CD4-positive, alpha-beta T cell treated with Interleukin-21 for 1 hour (primary cell): Measurements from ENCODE around the gene HTD2.

Experiments
- DNase-seq: peaks from one replicate; pipeline ENCODE4 v3.0.0-alpha.2; 2020

HTD2 gene

DNA sequence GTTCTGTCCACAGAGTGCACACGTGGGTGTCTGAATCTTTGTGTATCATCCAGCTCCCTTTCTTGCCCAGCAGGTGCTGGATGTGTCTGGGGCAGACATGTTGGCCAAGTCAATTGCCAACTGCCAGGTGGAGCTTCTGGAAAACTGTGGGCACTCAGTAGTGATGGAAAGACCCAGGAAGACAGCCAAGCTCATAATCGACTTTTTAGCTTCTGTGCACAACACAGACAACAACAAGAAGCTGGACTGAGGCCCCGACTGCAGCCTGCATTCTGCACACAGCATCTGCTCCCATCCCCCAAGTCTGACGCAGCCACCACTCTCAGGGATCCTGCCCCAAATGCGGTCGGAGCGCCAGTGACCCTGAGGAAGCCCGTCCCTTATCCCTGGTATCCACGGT, 12.8 kb upstream of the HTD2 start:
- DNase-seq: no peak

DNA sequence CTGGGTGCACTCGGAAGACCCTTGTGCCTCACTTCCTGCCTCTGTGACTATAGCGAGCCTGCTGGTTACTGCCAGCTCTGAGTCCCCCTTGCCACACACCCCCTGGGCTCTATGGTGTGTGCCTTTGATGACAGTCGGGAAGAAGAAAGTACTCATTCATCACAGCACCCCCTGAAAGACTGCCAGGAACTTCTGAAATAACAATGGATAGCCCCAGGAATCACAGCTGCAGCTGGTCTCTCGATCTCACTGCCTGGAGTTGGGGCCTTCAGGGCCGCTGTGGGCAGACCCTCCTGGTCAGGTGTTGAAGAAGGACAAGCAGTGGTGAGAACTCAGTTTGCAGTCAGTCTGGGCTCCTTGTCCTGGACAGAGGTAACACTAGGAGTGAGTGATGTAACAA, 10.1 kb upstream of the HTD2 start:
- no peak for DNase-seq

DNA sequence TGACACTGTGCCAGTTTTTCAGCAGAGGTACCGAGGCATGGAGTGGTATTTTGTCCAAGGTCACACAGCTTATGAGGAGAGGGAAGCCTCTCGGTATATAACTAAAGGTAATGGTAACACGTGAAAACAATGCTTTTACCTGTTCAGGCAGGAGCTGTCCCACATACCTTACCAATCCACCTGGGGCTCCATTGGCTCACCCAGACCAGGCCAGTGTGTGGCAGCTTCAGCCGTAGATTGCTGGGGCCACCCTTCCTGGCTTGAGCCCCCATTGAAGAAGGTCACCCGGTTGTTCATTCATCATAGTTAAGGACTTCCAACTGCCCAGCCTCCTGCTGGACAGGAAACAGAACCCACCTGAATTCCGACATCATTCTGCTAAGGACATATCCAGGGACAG, 9.5 kb upstream of the HTD2 start:
- DNase-seq: no peak

DNA sequence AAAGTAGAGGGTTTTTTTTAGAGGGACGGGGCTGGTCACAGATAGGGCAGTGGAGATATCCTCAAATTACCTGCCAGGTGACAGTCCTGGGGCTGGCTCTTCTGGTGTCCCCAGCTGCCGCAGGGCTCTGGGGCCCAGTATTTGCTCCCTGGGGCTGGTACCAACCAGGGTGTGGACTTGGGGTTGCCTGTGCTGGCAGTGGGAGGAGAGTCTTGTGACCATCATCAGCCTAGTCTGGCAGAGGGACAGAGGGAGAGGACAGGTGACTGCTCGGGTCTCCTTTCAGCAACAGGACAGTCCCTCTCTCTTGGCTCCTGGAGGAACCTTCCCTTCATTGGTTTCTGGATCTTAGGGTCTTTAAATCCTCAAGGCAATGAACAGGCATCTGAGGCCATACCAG, 8.1 kb upstream of the HTD2 start:
- no peak for DNase-seq

DNA sequence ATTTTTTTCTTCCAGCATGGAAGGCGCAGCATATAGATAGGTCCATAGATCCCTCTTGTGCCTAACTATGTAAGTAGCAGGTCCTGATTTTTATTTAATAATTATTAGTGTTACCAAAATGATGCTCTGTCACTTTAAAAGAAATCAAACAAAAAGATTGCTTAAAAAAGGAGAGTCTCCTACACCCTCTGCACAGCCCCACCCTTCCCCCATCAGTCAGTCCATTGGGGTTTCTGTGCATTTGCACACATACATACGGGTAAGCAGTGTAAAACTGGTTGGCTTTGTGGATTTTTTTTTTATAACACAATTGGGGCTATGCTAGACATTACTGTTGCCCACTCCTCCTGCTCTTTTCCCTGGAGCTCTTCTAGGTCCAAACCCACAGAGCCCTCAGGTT, 7.2 kb upstream of the HTD2 start:
- no peak for DNase-seq

DNA sequence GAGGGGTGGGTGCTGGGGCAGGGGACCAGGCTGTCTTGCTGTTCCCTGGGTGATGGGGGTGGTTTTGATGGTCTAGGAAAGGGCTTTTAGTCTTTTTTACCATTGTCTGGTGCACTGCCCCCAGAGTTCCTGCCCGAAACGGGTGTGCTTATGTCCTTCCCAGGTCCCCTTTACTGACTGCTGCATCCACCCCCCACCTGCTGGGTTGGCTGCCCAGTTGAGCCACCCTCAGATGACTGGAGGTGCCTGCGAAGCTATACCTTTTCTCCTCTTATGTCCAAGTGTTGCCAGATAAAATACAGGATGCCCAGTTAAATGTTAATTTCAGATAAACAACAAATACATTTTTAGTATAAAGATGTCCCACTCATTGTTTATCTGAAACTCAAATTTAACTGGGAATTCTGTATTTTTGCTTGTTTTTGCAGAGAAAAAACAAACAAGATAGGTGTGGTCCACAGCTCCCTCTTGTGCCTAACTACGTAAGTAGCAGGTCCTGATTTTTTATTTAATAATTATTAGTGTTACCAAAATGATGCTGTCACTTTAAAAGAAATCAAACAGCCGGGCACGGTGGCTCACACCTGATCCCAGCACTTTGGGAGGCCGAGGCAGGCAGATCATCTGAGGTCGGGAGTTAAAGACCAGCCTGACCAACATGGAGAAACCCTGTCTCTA, 6.3 kb upstream of the HTD2 start:
- peak; percentile 9 for DNase-seq

DNA sequence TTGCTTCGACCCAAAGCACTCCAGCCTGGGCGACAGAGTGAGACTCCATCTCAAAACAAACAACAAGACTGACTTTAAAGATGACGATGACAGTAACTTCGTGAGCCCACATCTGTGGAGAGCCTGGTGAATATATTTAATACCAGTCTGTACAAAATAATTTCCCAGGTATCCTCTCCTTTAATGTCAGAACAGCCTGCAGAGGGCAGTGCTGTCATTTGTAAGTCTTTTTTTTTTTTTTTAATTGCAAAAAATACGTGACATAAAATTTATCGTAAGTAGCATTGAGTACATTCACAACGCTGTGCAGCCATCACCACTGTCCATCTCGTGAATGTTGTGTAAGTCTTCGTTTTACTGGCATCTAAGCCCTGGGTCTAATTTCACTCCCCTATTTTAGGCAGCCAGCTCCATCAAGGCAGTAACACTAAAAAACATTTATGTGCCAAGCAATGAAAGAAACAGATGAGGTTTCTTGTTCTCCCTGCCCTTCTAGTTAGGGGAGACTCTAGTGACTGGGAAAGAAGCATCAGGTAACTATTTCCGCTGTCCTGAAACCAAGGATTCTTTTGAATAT, 1.4 kb downstream of the HTD2 start:
- DNase-seq: peak; percentile 78

DNA sequence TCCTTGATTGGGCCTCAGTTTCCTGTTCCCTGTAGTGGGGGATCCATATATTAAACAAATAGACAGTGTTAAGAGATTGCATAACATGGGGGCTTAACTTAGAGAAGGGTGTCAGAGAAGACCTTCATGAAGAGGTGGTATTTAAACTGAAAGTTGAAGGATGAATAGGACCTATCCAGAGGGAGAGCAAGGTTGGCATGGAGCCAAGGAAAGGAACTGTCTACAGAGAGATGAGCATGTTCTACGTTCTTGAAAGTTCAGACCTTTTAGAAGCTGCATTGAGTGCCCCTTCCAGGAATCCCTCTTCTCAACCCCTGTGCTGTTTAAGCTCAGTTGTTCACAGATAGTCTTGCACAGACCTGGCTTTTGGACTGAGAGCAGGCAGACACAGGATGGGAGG, 2.4 kb downstream of the HTD2 start:
- no peak for DNase-seq

DNA sequence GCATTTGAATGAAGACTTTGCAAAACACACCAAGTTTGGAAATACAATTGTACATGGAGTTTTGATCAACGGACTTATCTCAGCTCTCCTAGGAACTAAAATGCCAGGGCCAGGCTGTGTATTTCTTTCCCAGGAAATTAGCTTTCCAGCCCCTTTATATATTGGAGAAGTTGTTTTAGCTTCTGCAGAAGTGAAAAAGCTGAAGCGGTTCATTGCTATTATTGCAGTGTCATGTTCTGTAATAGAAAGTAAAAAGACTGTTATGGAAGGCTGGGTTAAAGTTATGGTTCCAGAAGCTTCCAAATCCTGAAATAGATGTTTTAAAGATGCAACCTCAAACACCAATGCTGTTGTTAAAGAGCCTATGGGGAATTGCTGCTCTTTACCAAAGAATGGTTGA, 11.5 kb downstream of the HTD2 start:
- DNase-seq: no peak

DNA sequence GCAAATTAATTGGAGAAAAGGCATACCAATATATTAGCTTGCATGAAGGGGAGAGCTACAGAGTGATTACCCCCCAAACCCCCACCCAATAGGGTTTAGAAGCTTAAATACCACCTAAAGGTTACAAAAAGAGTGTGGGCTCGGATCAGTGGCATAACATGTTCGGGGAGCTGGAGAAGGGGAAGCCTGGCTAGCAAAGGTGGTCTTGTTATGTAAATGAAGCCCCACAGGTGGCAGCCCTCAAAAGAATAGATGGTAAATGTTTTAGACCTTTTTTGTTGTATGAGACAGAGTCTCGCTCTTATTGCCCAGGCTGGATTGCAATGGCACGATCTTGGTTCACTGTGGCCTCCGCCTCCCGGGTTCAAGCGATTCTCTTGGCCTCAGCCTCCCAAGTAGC, 15.5 kb downstream of the HTD2 start:
- no peak for DNase-seq

DNA sequence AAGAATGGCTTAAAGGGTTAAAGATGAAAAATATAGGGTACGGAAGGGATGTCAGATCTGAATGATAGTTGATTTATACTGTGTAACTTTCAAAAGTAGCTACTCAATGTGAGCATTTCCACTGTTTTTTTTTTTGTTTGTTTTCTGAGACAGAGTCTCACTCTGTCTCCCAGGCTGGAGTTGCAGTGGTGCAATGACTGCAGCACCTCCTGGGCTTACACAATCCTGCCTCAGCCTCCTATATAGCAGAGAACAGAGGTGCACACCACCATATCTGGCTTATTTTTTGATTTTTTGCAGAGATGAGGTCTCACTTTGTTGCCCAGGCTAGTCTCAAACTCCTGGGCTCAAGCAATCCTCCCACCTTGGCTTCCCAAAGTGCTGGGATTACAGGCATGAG, 16.5 kb downstream of the HTD2 start:
- DNase-seq: no peak

DNA sequence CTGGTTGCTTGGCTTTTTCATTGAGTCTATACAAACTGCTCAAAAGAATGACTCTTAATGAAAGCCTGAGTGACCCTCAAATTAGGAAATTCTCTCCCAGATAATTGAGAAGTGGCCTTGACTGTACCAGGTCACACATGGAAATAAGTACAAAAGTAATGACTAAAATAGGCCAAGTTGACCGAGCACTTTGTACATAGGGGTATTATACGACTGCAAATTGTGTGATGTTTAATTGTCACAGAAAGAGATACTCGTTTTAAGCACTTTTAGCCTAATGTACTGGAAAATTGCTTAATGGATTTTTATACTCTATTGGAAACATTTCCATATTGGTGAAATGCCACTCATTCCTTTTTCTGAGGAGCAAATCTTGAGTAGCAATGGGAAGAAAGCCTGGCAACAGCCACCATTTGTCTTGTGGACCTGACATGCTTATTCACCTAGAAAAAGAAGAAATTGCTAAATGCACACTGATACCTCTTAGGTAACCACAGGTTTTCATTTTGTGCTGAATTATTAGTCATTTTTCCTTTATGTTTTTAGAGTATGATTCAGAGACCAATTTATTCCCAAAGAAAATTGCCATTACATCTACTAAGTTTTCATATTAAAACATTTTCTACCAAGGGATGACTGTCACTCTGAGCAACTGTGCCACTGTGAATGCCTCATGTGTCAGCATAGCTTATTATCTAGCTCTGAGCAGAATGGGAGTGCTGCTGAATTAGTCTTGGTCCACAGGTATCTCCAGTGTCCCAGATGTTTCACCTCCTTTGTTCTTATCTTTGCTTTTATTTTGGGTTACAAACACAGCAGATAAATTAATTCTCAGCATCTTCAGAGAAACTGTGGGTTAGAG, 17.4 kb downstream of the HTD2 start:
- DNase-seq: no peak

DNA sequence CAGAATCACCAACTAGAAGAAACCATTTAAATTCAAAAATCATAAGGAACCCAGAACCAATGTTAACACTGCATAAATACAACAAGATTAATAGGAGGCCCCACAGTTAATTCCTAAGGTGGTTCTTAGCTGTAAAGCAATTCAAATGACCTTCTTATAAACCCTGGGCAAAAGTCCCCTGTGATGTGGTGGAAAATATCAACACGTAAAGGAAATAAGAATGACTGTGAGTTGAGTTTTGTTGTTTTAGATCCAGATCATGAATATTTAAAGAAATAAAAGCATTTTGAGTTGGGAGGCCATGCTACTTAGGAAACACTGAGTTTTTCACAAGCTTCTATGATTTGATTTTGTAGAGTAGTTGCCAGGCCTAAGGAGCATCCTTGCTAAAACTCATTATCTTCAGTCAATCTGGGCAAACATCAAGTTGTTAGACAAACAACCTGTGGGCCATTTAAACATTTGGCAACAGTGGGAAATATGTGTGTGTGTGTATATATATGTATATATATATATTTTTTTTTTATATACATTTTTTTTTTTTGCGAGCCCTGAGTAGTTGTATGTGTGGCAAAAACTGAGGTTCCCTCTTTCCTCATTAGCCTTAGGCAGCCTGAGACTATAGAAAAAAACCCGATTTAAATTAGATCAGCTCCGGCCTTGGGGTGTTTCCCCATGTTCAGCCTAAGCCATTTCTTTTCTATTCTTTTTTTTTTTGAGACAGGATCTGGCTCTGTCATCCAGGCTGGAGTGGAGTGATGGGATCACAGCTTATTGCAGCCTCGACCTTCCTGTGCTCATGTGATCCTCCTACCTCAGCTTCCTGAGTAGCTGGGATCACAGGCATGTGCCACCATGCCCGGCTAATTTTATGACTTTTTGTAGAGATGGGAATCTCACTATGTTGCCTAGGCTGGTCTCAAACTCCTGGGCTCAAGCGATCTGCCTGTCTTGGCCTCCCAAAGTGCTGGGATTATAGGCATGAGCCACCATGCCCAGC, 18.4 kb downstream of the HTD2 start:
- DNase-seq: peak; percentile 23

DNA sequence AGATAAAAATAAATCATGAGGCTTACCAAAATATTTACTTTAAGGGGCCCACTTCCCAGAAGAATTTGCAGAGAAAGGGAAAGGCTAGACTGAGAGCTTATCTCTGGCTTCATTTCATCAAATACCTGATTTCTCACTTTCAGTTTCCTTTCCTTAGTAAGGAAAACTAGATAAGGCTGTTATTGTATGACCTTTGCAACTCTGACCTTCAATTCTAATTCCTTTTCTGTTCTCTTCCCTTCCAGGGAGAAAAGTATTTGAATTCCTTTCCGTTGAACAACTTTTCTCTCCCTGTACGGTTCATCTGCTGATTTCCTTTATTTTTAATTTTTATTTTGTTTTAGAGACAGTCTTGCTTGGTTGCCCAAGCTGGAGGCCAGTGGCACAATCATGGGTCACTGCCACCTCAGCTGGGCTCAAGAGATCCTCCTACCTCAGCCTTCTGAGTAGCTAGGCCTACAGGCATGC, 19.2 kb downstream of the HTD2 start:
- no peak for DNase-seq

DNA sequence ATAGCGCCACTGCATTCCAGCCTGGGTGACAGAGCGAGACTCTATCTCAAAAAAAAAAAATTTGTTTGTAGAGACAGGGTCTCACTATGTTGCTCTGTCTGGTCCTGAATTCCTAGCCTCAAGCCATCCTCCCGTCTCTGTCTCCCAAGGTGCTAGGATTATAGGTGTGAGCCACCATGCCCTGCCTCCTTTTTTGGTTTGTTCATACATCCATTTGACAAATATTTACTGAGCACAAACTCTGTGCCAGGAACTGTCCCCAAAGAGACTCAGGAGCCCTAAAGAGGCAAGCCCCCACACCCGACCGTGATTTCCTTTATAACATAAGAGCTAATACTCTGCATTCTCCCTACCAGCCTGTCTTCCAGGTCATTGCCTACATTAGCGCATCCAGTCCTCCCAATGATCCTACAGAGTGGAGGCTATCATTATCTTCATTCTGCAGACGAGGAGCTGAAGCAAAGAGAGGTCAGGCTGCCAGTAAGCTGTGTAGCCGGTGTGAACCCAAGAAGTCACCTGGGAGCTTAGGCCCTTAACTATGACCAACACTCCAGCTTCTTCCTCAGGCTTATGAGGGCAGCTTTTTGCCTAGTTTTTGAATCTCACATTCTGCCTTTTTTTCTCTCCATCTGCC, 20.1 kb downstream of the HTD2 start:
- no peak for DNase-seq

DNA sequence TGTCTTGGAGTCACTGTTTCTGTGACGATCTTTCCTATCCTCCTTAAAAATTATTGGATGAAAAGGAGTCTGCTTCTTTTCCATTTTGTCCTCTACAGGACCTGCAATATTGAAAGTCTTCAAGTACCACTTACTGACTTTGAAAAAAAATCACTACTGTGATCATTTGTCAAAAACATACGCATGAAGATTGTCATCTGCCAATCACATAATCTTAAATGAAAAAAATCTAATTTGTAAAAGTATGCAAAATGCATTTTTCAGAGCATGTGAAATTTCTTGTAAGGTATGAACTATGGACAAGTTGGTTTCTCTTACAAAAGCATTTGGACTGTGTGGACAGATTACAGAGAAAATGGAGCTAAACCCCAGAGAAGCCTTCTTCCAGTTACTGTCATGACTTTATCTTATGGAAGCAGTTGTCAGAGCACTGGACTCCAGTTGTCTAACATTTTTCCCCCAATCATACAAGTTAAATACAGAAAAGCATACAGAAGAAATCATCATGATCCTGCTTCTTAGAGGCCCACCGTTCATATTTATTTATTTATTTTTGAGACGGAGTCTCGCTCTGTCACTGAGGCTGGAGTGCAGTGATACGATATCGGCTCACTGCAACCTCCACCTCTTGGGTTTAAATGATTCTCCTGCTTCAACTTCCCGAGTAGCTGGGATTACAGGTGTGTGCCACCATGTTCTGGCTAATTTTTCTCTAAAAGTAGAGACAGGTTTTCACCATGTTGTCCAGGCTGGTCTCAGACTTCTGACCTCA, 23.0 kb downstream of the HTD2 start:
- DNase-seq: no peak

DNA sequence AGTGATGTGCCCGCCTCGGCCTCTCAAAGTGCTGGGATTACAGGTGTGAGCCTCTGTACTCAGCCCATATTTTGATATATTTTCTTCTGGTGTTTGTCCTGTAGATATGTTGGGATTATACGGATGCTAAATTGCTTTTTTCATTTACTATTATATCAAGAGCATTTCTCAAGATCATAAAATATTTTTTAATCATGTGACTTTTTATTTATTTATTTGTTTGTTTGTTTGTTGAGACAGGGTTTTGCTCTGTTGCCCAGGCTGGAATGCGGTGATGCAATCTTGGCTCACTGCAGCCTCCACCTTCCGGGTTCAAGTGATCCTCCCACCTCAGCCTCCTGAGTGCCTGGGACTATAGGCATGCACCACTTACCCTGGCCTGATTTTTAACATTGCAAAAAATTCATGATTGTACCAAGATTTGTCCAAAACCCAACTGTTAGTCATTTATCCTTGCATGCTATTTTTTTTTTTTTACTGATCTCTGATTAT, 23.6 kb downstream of the HTD2 start:
- DNase-seq: no peak

DNA sequence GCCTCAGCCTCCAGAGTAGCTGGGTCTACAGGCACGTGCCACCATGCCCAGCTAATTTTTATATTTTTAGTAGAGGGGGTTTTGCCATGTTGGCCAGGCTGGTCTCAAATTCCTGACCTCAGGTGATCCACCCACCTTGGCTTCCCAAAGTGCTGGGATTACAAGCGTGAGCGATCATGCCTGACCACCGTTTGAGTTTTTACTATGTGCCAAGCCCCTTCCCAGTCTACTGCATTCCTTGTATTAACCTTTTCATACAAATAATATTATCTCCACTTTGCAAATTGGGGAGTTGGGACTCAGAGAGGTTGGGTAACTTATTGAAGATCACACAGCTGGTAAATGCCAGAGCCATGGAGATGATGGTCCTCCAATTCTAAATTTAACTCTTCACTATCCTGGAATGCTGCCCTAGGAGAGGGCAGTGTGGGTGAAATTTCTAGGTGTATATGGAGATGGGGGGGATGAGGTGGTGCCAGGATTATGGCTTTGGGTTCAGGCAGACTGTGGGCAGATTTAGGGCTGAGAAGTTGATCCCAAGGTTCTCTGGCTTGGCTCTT, 25.4 kb downstream of the HTD2 start:
- no peak for DNase-seq

DNA sequence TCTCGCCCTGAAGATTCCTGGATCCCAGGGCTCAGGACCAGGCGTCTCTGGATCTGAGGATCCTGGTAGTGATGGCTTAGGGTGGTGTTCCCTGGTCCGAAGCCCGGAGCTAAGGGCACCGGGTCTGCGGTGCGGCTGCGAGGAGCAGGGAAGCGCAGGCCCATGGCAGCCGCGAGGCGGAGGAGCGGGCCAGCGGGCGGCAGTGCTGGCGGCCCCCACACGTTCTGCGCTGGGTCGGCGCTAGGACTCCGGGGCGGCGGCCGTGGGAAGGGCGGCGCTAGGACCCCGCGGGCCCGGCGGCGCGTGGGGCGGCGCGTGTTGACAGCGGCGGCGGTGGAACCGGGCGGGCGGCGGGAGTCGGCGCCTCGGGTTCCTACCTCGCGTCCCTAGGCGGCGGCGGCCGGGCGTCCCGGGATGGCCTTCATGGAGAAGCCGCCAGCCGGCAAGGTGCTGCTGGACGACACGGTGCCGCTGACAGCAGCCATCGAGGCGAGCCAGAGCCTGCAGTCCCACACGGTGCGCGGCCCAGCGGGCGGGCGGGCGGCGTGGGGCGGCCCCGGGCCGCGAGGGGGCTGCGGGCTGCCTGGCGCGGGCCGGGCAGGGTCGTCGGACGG, 26.4 kb downstream of the HTD2 start, which contains the start of gene PXK:
PXK (plus strand) TSS at position 318 of the 614 bp plus-strand sequence; CDS start at position 415, 97 bp downstream.
- DNase-seq: peak; percentile 81
